Adrenal gland (tissue), 5 donors: ENCODE results near the gene LAMA2.

Experiments used
- CTCF ChIP-seq, 6 experiments: fragments of 450-650 bp in 4 of 6; fragments of 200-600 bp in 2 of 6; sonication (generic) in 1 of 6; IDR thresholded peaks; 1 replicate in 5 of 6; 2 replicates in 1 of 6; pipeline versions ENCODE4 v1.5.1 to v1.8.0; 2016 to 2021; ENCODE audit warnings: antibody characterized with exemption in 6 of 6, mild to moderate bottlenecking in 2 of 6, moderate library complexity in 1 of 6
- POLR2A ChIP-seq, 2 donors: fragments of 450-650 bp; IDR thresholded peaks; one replicate each; pipeline ENCODE4 v1.6.1; 2017; ENCODE audit warnings: antibody characterized with exemption in 2 of 2, mild to moderate bottlenecking in 2 of 2, moderate library complexity in 1 of 2
- donor health status: DM: no; HTN: no; CAD: no.

GRCh38 chr6:129135451-129135850 lies 252.5 kb downstream of the LAMA2 start:
- TF ChIP-seq CTCF (IDR thresholded peaks at IDR 0.05) = no peak
- TF ChIP-seq POLR2A (IDR thresholded peaks at IDR 0.05) = no peak
